Muscle of arm (tissue), 12 donors: ENCODE results near the gene STARD3. TPM values are rescaled to one million over a fixed set of nuclear protein-coding genes. Genes with fewer than 3 reads are reported as not detected.
A peak's percentile ranks its signal among the peaks of the same experiment; 100 is the strongest.

Experiments
- DNase-seq: peaks from one replicate; pipeline ENCODE4 v3.0.0-alpha.2; 2013
- polyA plus RNA-seq, 12 donors: library from polyadenylated mRNA; unstranded; fragments of 120-200 nt; gene quantifications; one replicate each; pipeline ENCODE4 v1.2.1, GENCODE V29; 2013; ENCODE audit not compliant: insufficient read length in 12 of 12

STARD3 gene
- polyA plus RNA-seq, 12 donors, result 27.6 to 38.4 (median 33.3) TPM; not detected in 1

DNA sequence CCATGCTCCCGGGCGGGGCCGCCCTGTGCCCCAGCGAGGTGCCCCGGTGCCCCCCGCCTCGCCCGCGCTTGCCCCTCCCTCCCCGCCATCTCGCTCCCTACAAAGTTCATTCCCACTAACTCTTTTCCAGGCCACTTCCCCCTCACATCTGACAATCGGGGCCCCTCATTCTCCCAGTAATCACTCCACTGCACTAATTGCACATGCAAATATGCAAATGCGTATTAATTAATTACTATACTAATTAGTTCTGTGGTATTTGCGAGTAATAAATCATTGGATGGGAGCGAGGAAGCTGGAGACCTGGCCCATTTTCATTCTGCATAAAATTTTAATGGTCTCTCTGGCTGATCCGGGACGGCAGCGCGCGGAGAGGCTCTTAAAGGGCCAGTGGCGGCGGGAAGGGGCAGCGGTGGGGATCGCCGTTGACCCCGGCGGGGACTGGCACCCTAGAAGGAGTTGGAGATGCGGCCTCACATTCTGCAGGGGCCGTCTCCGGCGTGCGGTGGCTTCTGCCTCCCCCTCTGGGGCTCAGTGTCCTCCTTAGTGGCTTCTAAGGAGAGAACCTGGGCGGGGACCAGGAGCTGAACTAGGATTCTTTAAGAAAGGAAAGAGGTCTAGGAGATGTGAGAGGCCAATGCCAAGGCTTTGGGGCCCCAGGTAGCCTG, 18.6 kb upstream of the STARD3 start:
- no peak for DNase-seq

DNA sequence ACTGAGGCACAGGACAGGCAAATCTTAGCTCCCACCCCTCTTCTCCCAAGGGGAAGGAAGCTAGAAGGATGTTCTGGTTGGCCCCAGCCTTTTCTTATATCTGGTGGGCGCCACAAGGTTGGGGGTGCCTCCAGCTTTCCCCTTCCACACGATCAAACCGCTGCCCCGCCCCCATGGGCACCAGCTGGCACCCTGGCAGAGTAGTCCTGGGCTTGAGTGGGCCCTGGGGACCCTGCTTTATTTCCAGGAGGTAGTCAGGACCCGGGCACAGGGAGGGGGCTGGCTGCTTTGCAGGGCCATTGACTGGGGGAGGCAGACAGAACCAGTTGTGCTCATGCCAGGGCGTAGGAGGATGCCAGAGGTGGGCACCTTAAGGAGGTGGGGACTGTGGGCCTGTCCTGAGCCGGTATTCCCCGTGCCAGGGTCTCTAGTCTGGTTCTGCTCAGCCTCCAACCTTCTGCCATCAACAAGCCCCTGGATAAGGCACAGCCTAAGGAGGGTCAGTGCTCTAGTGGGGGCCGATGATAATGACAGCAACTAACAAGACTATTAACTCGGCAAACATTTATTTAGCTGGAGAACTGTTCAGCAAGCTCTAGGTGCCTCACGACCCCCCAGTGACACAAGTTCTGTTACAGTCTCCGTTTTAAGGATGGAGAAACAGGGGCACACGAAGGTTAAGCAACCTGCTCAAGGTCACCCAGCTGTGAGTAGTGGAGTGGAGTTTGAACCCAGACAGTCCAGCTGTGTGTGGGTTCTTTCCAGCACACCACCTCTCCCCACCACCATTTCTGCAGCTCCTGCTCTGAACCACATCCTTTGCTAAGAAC, 17.8 kb upstream of the STARD3 start:
- DNase-seq, result no peak

DNA sequence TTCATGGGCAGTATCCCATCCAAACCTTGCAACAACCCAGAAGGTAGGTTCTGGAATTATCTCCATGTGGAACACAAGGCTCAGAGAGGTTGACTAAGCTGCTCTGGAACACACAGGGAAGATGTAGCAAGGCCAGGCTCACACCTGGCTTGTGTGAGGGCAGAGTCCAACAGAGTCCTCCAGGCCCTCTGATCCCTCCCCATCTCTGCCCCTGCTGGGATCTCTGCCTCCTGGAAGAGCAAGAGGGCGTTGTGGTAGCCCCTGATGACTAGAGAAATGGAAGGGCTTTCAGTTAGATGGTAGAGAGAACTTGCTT, 17.2 kb upstream of the STARD3 start:
- no peak for DNase-seq

DNA sequence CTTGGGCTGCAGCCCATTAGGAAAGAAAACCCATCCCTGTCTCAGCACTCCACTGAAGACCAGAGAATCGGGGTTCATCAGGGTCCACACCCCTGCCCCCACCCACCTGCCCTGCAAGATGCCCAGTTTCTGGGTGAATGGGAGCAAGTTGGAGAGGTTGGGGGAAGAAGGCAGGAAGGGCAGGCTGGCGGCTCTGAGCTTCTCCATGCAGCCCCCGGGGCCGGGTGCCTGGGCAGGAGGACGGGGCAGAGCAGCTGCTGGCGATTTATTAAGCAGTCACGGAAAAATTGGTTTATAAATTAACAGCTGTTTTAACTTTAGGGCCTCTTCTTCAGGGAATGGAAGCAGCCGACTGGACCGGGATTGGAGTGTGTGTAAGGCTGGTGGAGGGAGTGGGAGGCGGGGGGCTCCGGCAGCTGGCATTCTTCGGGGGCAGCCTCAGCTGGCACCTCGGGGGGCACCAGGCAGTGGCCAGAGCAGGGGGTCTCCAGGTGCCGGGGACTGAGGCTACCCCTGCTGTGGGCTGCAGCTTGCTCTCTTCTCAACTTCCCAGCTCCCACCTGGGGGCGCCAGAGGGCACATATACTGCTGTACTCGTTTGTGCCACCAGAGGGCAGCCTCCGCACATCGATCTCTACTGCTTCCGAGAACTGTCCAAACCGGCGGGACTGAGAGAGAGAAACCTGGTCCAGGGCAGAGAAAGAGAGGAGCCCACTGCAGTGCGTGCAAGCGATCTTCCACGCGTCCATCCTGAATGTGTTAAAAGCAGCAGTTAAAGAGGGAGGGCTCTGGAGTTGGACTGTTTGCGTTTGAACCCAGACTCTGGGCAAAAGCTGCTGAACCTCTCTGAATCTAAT, 15.2 kb upstream of the STARD3 start:
- DNase-seq, result peak; percentile 91

DNA sequence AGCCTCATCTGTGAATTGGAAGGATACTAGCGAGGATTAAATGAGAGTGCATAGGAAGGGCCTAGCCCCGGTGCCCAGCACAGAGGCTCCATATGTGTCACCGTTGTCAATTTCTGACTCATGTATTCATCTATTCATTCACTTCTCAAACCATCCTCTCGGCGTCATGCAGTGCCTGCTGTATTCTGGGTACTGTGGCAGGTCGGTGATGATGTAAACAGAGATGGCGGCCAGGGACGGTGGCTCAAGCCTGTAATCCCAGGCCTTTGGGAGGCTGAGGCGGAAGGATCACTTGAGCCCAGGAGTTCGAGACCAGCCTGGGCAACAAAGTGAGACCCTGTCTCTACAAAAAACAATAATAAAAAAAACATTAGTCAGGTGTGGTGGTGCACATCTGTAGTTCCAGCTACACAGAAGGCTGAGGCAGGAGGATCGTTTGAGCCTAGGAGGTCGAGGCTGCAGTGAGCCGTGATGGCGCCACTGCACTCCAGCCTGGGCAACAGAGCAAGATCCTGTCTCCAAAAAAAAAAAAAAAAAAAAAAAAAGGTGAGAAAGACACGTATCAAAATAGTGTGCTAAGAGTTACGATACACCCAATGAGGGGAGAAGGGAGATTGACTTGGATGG, 14.5 kb upstream of the STARD3 start:
- no peak for DNase-seq

- DNase-seq, result peak; percentile 72
Measured at GRCh38 chr17:39623356-39623950, 13.5 kb upstream of the STARD3 start.

GRCh38 chr17:39624313-39624712, 12.6 kb upstream of the STARD3 start:
- DNase-seq, result no peak

DNA sequence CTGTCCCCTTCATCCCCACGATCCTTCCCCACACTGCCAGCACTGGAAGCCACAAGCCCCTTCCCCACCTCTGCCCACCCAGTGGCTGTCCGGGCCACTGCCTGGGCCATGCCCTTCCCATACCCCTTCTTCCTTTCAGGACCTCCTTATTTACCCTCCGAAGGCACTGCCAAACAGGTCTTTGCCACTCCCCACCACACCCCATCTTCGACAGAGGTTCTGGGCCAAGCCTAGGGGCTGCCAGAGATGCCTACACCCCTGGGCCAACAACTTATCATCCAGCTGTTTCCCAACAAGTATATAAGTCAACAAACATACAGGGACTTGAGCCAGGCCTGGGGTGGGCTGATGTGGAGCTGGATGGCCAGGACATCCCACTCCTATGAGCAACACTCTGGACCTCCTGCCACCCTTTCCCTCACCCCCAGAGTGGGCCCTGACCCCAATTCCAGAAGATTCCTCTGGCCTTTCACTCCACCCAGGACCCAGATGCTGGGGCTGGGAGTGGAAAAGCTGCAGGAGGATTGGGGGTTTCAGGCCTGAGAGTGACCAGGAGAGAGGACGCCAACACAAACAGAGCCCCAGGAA, 11.7 kb upstream of the STARD3 start:
- no peak for DNase-seq

- DNase-seq, result no peak
Measured at GRCh38 chr17:39626171-39627046, 10.5 kb upstream of the STARD3 start, which contains the start of gene PPP1R1B. TSS of gene PPP1R1B (plus strand) at chr17:39626952. CDS start at chr17:39627393, 441 bp downstream.

DNA sequence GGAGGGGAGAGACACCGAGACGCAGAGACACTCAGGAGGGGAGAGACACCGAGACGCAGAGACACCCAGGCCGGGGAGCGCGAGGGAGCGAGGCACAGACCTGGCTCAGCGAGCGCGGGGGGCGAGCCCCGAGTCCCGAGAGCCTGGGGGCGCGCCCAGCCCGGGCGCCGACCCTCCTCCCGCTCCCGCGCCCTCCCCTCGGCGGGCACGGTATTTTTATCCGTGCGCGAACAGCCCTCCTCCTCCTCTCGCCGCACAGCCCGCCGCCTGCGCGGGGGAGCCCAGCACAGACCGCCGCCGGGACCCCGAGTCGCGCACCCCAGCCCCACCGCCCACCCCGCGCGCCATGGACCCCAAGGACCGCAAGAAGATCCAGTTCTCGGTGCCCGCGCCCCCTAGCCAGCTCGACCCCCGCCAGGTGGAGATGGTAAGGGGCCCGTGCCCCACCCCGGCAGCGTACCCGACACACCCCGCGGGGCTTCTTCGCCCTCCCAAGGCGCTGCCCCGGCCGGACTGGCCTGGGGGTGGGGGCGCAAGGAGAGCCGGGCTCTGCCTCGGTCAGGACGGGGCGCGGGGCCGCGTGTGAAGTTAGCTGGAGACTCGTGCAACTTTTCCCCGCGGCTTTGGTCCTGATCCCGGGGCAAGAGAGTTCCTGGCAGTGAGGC, 9.8 kb upstream of the STARD3 start:
- DNase-seq, result no peak

GRCh38 chr17:39627712-39628516, 9.0 kb upstream of the STARD3 start:
- no peak for DNase-seq

- DNase-seq, result no peak
Measured at GRCh38 chr17:39628655-39629493, 8.1 kb upstream of the STARD3 start.

DNA sequence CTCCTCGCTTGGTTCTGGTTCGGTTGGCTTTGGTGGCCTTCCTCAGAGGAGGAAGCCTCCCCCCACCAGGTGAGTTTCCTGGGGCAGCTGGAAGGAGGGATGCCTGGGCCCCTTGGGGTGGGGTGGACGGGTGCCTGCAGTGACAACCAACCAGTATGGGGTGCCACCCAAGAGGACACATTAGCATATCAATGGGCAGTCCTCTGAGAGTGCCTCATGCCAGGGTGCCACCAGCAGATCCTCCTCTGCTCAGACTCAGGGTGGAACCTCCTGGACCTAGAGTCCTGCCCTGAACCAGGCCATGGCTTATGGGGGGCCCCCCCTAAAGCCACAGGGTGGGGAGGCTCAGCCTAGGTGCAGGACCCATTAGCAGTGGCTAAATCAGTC, 7.5 kb upstream of the STARD3 start:
- no peak for DNase-seq

DNA sequence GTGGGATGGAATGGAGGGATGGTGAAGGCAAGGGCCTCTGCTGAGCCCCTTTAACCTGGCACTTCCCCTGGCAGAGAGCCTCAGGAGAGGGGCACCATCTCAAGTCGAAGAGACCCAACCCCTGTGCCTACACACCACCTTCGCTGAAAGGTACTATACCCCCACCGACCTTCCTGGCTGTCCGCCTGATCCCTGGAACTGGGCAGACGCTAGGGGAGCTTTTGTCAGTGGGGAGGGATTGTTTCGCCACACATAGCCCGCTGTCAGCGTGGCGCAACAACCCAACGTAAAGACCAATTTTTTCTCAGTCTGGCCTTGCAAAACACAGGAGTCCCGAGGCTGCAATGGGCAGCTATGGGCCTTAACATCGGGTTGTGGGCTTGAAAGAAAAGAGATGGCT, 7.0 kb upstream of the STARD3 start:
- no peak for DNase-seq

DNA sequence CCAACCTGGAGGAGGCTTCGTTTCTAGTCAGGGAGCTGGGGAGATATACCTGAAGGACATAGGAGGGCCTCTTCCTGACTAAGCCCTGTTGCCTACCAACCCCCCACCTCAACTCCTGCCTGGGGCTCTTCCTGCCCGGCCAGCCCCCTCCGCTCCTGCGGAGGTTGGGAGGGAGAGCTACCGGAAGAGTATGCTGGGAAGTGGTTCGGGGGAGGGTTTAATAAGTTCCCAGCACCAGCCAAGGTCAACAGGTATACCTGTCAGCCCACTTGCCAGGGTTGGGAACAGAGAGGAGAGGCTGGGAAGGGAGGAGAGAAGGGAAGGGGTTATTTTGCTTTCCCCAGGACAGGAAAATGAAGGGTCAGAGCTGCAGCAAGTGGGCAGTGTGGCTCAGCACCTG, 5.5 kb upstream of the STARD3 start:
- no peak for DNase-seq

- no peak for DNase-seq
Measured at GRCh38 chr17:39632153-39632941, 4.6 kb upstream of the STARD3 start.
